HEK293 (cell line): ENCODE results near the gene F5.

Experiments used
- CTCF ChIA-PET: fragments of 350-600 bp; formaldehyde crosslinking; extraction: SDS; loops from one replicate; lab custom pipeline; 2021; ENCODE audit warnings: antibody characterized with exemption; lab: Yijun Ruan, JAX
- POLR2A ChIA-PET: fragments of 300-600 bp; formaldehyde crosslinking; extraction: SDS; loops from one replicate; lab custom pipeline; 2020; ENCODE audit warnings: antibody characterized with exemption, inconsistent platforms; lab: Yijun Ruan, JAX
- H3K27ac ChIP-seq: fragments of 200-500 bp; sonication (Bioruptor generic); 2 replicates; pipeline ENCODE4 v1.5.1; 2014; ENCODE audit warnings: low read depth, low read length, control low read depth, inconsistent platforms; ENCODE audit errors: extremely low read depth
- H3K36me3 ChIP-seq, 2 experiments: fragments of 200-500 bp in 1 of 2; sonication (Bioruptor generic) in 1 of 2; 1 replicate in 1 of 2; 2 replicates in 1 of 2; pipeline ENCODE4 v1.5.1; 2014 to 2017; ENCODE audit warnings: inconsistent platforms in 2 of 2, low read length in 2 of 2; ENCODE audit not compliant: control insufficient read depth in 2 of 2, insufficient read depth in 1 of 2
- H3K4me1 ChIP-seq: fragments of 200-500 bp; sonication (Bioruptor generic); 2 replicates; pipeline ENCODE4 v1.5.1; 2014; ENCODE audit warnings: mild to moderate bottlenecking, low read length, inconsistent platforms; ENCODE audit not compliant: control insufficient read depth, insufficient read depth
- H3K4me3 ChIP-seq: 2 replicates; pipeline ENCODE4 v1.5.1; 2011; ENCODE audit warnings: low read depth, mild to moderate bottlenecking, control low read depth, low read length, moderate library complexity
- H3K9me3 ChIP-seq: fragments of 200-500 bp; sonication (Bioruptor generic); 2 replicates; pipeline ENCODE4 v1.5.1; 2014; ENCODE audit warnings: low read depth, low read length, inconsistent platforms; ENCODE audit not compliant: control insufficient read depth, insufficient read depth
- BCL11A ChIP-seq: fragments of 450-650 bp; formaldehyde crosslinking; IDR thresholded peaks from 2 replicates; pipeline ENCODE4 v1.5.1; 2016; ENCODE audit warnings: low read depth, missing biosample characterization, missing genetic modification characterization
- EGR2 ChIP-seq: fragments of 450-650 bp; formaldehyde crosslinking; IDR thresholded peaks from 2 replicates; pipeline ENCODE4 v1.5.1; 2016; ENCODE audit warnings: low read depth, missing biosample characterization, missing genetic modification characterization
- FEZF1 ChIP-seq: fragments of 450-650 bp; formaldehyde crosslinking; IDR thresholded peaks from 2 replicates; pipeline ENCODE4 v1.5.1; 2016; ENCODE audit warnings: missing biosample characterization, missing genetic modification characterization
- KLF9 ChIP-seq: fragments of 450-650 bp; formaldehyde crosslinking; IDR thresholded peaks from 2 replicates; pipeline ENCODE4 v1.5.1; 2016; ENCODE audit warnings: missing biosample characterization, missing genetic modification characterization, low read depth
- OVOL3 ChIP-seq: fragments of 450-650 bp; formaldehyde crosslinking; IDR thresholded peaks from 2 replicates; pipeline ENCODE4 v1.5.1; 2016; ENCODE audit warnings: missing biosample characterization, missing genetic modification characterization
- PRDM2 ChIP-seq: fragments of 450-650 bp; formaldehyde crosslinking; IDR thresholded peaks from 2 replicates; pipeline ENCODE4 v1.5.1; 2016; ENCODE audit warnings: missing biosample characterization, missing genetic modification characterization, borderline replicate concordance
- TRIM28 ChIP-seq: IDR thresholded peaks from 2 replicates; pipeline ENCODE4 v1.6.1; 2011; ENCODE audit warnings: low read length, control low read depth, borderline replicate concordance
- ZBTB6 ChIP-seq: fragments of 450-650 bp; formaldehyde crosslinking; IDR thresholded peaks from 2 replicates; pipeline ENCODE4 v1.5.1; 2017; ENCODE audit warnings: missing biosample characterization, missing genetic modification characterization
- ZFHX2 ChIP-seq: fragments of 450-650 bp; formaldehyde crosslinking; conservative IDR thresholded peaks from 2 replicates; pipeline ENCODE4 v1.5.1; 2016; ENCODE audit warnings: missing biosample characterization, missing genetic modification characterization
- ZFP41 ChIP-seq: fragments of 450-650 bp; formaldehyde crosslinking; IDR thresholded peaks from 2 replicates; pipeline ENCODE4 v1.5.1; 2016; ENCODE audit warnings: missing biosample characterization, missing genetic modification characterization, borderline replicate concordance
- ZNF133 ChIP-seq: fragments of 450-650 bp; formaldehyde crosslinking; IDR thresholded peaks from 2 replicates; pipeline ENCODE4 v1.5.1; 2016; ENCODE audit warnings: missing biosample characterization, missing genetic modification characterization
- ZNF140 ChIP-seq: fragments of 450-650 bp; formaldehyde crosslinking; IDR thresholded peaks from 2 replicates; pipeline ENCODE4 v1.5.1; 2016; ENCODE audit warnings: missing biosample characterization, missing genetic modification characterization
- ZNF354C ChIP-seq: fragments of 450-650 bp; formaldehyde crosslinking; IDR thresholded peaks from 2 replicates; pipeline ENCODE4 v1.5.1; 2016; ENCODE audit warnings: missing biosample characterization, missing genetic modification characterization, low read depth, borderline replicate concordance
- ZNF629 ChIP-seq: fragments of 450-650 bp; formaldehyde crosslinking; IDR thresholded peaks from 2 replicates; pipeline ENCODE4 v1.5.1; 2017; ENCODE audit warnings: missing biosample characterization, missing genetic modification characterization
- ZNF660 ChIP-seq: fragments of 450-650 bp; IDR thresholded peaks from 2 replicates; pipeline ENCODE4 v1.5.1; 2018; ENCODE audit warnings: missing biosample characterization, mild to moderate bottlenecking, missing genetic modification characterization
- TF ChIP-seq, protein P1 (sequence below): fragments of 450-650 bp; formaldehyde crosslinking; IDR thresholded peaks from 2 replicates; pipeline ENCODE4 v1.5.1; 2016; ENCODE audit warnings: missing biosample characterization, missing genetic modification characterization, low read depth
- TF ChIP-seq, protein P2 (sequence below): fragments of 450-650 bp; formaldehyde crosslinking; IDR thresholded peaks from 2 replicates; pipeline ENCODE4 v1.5.1; 2016; ENCODE audit warnings: missing biosample characterization, missing genetic modification characterization
- TF ChIP-seq, protein P3 (sequence below): fragments of 450-650 bp; IDR thresholded peaks from 2 replicates; pipeline ENCODE4 v1.5.1; 2018; ENCODE audit warnings: missing biosample characterization, mild to moderate bottlenecking, missing genetic modification characterization

F5 gene

DNA sequence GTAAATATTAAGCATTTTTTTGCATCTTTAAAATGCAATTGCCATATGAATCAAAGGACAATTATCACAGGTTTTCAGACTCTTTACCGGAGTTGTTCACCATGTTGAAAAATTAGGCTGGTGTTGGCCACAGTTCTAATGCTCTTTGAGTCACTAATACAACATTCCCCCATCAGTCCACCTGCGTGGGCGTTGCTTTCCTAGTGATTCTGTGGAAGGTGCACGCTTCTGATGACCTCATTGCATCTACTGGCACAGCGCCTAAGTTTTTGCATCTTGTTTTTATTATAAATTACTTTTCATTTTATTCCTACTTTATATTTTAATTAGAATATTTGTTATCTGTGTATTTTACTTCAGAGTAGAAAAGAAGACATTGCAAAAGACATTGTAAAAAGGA is 4.7 kb upstream of the F5 start:
- CTCF ChIA-PET: interaction anchor here (1.7 kb wide), 1 partner anchor 19 kb away, joined by 5 read pairs; no protein-coding TSS in a partner anchor
- TF ChIP-seq, protein P1, sequence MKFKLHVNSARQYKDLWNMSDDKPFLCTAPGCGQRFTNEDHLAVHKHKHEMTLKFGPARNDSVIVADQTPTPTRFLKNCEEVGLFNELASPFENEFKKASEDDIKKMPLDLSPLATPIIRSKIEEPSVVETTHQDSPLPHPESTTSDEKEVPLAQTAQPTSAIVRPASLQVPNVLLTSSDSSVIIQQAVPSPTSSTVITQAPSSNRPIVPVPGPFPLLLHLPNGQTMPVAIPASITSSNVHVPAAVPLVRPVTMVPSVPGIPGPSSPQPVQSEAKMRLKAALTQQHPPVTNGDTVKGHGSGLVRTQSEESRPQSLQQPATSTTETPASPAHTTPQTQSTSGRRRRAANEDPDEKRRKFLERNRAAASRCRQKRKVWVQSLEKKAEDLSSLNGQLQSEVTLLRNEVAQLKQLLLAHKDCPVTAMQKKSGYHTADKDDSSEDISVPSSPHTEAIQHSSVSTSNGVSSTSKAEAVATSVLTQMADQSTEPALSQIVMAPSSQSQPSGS: peak; percentile 59
- TF ChIP-seq ZFHX2 (tag by site-specific recombination) (peak; percentile 65), ZNF660 (0 out of 2 replicates have a peak, but pooled peaks have one; percentile 13), ZNF629 (tag by site-specific recombination) (peak; percentile 34; the same call in 1 of the 2 replicates), ZNF354C (tag by site-specific recombination) (no peak), EGR2 (peak; percentile 34; the same call in 1 of the 2 replicates)
- TF ChIP-seq, all 188 proteins: peak for 5
- POLR2A ChIA-PET: no interaction called here

DNA sequence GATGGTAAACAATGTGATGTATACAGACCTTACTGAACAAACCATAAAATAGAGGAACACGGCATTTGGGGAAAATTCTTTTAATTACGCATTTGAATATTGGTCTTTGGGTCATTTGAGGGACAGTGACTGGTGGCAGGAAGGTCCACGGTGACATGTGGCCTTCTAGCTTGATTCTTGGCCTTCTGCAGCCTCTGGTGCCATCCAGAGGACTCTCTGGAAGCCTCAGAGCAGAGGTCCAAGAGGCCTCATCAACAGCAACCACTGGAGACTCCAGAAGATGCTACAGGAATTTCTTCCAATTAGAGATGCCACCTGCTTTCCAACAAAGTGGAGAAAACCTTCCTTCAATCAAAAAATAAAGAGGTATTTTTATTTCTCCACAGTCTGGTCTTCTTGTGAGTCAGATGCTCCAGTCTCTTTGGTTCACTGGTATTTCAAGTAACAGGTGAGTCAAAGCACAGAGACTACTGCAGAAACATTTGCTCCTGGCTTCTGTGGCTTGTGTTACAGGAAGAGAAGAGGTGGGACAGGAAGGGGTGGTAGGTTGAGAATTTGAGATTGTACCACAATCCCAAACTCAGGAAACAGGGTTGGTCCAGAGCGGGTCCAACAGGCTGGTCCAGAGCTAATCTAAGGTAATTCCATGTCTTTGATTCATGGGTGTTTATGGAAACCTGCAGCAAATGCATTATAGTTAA is 2.7 kb upstream of the F5 start:
- H3K27ac ChIP-seq: no peak overlapping the region
- CTCF ChIA-PET: interaction anchor here (1.2 kb wide), 1 partner anchor 12 kb away, joined by 3 read pairs; no protein-coding TSS in a partner anchor
- POLR2A ChIA-PET: no interaction called here

More for the DNA sequence above, 4.7 kb upstream of the F5 start:
- no peak overlapping the region for H3K27ac ChIP-seq
- H3K9me3 ChIP-seq: no peaks in the 10 kb centered on the region
- no peaks in the 10 kb centered on the region for H3K4me1 ChIP-seq
- no peak overlapping the region for H3K4me3 ChIP-seq
- no peaks in the 10 kb centered on the region for H3K36me3 ChIP-seq

More for the DNA sequence above, 2.7 kb upstream of the F5 start:
- no peak overlapping the region for H3K4me3 ChIP-seq
- no peaks in the 10 kb centered on the region for H3K36me3 ChIP-seq
- no peaks in the 10 kb centered on the region for H3K9me3 ChIP-seq
- H3K4me1 ChIP-seq: no peaks in the 10 kb centered on the region
- TF ChIP-seq PRDM2 (tag by site-specific recombination) (no peak), ZNF140 (tag by site-specific recombination) (no peak), OVOL3 (no peak), ZFP41 (tag by site-specific recombination) (no peak), FEZF1 (tag by site-specific recombination) (no peak), KLF9 (no peak), ZNF133 (tag by site-specific recombination) (no peak), BCL11A (tag by site-specific recombination) (no peak), ZBTB6 (tag by site-specific recombination) (no peak), TRIM28 (no peak)
- TF ChIP-seq, protein P2, sequence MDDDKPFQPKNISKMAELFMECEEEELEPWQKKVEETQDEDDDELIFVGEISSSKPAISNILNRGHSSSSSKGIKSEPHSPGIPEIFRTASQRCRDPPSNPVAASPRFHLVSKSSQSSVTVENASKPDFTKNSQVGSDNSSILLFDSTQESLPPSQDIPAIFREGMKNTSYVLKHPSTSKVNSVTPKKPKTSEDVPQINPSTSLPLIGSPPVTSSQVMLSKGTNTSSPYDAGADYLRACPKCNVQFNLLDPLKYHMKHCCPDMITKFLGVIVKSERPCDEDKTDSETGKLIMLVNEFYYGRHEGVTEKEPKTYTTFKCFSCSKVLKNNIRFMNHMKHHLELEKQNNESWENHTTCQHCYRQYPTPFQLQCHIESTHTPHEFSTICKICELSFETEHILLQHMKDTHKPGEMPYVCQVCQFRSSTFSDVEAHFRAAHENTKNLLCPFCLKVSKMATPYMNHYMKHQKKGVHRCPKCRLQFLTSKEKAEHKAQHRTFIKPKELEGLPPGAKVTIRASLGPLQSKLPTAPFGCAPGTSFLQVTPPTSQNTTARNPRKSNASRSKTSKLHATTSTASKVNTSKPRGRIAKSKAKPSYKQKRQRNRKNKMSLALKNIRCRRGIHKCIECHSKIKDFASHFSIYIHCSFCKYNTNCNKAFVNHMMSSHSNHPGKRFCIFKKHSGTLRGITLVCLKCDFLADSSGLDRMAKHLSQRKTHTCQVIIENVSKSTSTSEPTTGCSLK (tag by site-specific recombination): no peak
- TF ChIP-seq, protein P3, sequence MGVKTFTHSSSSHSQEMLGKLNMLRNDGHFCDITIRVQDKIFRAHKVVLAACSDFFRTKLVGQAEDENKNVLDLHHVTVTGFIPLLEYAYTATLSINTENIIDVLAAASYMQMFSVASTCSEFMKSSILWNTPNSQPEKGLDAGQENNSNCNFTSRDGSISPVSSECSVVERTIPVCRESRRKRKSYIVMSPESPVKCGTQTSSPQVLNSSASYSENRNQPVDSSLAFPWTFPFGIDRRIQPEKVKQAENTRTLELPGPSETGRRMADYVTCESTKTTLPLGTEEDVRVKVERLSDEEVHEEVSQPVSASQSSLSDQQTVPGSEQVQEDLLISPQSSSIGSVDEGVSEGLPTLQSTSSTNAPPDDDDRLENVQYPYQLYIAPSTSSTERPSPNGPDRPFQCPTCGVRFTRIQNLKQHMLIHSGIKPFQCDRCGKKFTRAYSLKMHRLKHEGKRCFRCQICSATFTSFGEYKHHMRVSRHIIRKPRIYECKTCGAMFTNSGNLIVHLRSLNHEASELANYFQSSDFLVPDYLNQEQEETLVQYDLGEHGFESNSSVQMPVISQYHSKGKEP (tag by site-specific recombination): no peak
